Stimulated activated naive CD8-positive, alpha-beta T cell treated with anti-CD3 and anti-CD28 coated beads, Interleukin-15, amount 100 ng/mL, for 72 hours (primary cell): ENCODE measurements around the gene TNFRSF1B.
A peak's percentile ranks its signal among the peaks of the same experiment; 100 is the strongest.

Experiments
- ATAC-seq: fragments of 150-1000 bp; cut with Tn5 transposase; 2 replicates; pipeline ENCODE4 v1.10.0; 2021; ENCODE audit warnings: mild to moderate bottlenecking, moderate library complexity
- DNase-seq, 2 donors: peaks; one replicate each; pipeline ENCODE4 v3.0.0; 2021 to 2022
- H3K27ac Mint-ChIP-seq, 2 donors: one replicate each; pipeline ENCODE4 v1.8.0; 2022; ENCODE audit warnings: mild to moderate bottlenecking in 2 of 2, mixed read lengths in 2 of 2, moderate library complexity in 2 of 2
- H3K27me3 Mint-ChIP-seq: one replicate; pipeline ENCODE4 v1.8.0; 2022; ENCODE audit warnings: mixed read lengths
- H3K4me1 Mint-ChIP-seq: one replicate; pipeline ENCODE4 v1.8.0; 2022; ENCODE audit warnings: mild to moderate bottlenecking, mixed read lengths
- H3K4me3 Mint-ChIP-seq, 2 donors: one replicate each; pipeline ENCODE4 v1.8.0; 2022; ENCODE audit warnings: mild to moderate bottlenecking in 2 of 2, mixed read lengths in 2 of 2, moderate library complexity in 1 of 2
- H3K9me3 Mint-ChIP-seq, 2 donors: one replicate each; pipeline ENCODE4 v1.8.0; 2022; ENCODE audit warnings: mixed read lengths in 2 of 2

The TNFRSF1B gene

GRCh38 chr1:12255913-12256312 lies 89.1 kb downstream of the TNFRSF1B start:
- DNase-seq (no peak), ATAC-seq (no peak)
- Mint-ChIP-seq H3K4me3 (no peak overlapping the region), H3K27me3 (no peaks in the 10 kb centered on the region), H3K4me1 (peaks cover 8% of the 10 kb centered on the region), H3K27ac (no peak overlapping the region), H3K9me3 (no peaks in the 10 kb centered on the region)

- no peaks in the 10 kb centered on the region for H3K27me3 Mint-ChIP-seq
- peak overlapping the region in 1 of 2 donors; percentile 83 for H3K27ac Mint-ChIP-seq
- peaks cover 8% of the 10 kb centered on the region for H3K4me1 Mint-ChIP-seq
- H3K4me3 Mint-ChIP-seq: no peak overlapping the region
- H3K9me3 Mint-ChIP-seq: no peaks in the 10 kb centered on the region
- DNase-seq (no peak), ATAC-seq (no peak)
These were observed 91.5 kb downstream of the TNFRSF1B start for GRCh38 chr1:12258272-12258671.
